Naive thymus-derived CD8-positive, alpha-beta T cell (primary cell): Measurements from ENCODE around the gene VKORC1. TPM values are rescaled to one million over a fixed set of nuclear protein-coding genes. Genes with fewer than 3 reads are reported as not detected.

Experiments
- ATAC-seq, 2 donors: fragments of 150-1000 bp; cut with Tn5 transposase in 1 of 2; sonication (Bioruptor Pico), chemical (Tn5 transposase) in 1 of 2; 1 replicate in 1 of 2; 2 replicates in 1 of 2; pipeline ENCODE4 v1.10.0; 2021; ENCODE audit warnings: mild to moderate bottlenecking in 2 of 2, moderate library complexity in 2 of 2
- POLR2A ChIA-PET: fragments of 350-600 bp; sonication (Branson Sonifier 250); formaldehyde crosslinking; loops from one replicate; lab custom pipeline; 2021; ENCODE audit warnings: antibody characterized with exemption; lab: Charles Lee
- DNase-seq, 10 donors: peaks; one replicate each; pipeline versions ENCODE4 v3.0.0 to v3.0.0-alpha.2; 2020 to 2022
- H3K27ac Mint-ChIP-seq, 10 donors: one replicate each; pipeline ENCODE4 v1.8.0; 2020 to 2022; ENCODE audit warnings: mild to moderate bottlenecking in 10 of 10, mixed read lengths in 10 of 10, moderate library complexity in 4 of 10, inconsistent platforms in 1 of 10
- H3K27me3 Mint-ChIP-seq, 5 donors: one replicate each; pipeline ENCODE4 v1.8.0; 2021 to 2022; ENCODE audit warnings: mixed read lengths in 5 of 5
- H3K36me3 Mint-ChIP-seq, 3 donors: one replicate each; pipeline ENCODE4 v1.8.0; 2020 to 2022; ENCODE audit warnings: mixed read lengths in 3 of 3, mild to moderate bottlenecking in 2 of 3, inconsistent platforms in 1 of 3
- H3K4me1 Mint-ChIP-seq, 4 donors: one replicate each; pipeline ENCODE4 v1.8.0; 2021 to 2022; ENCODE audit warnings: mixed read lengths in 4 of 4
- H3K4me3 Mint-ChIP-seq, 10 donors: one replicate each; pipeline ENCODE4 v1.8.0; 2020 to 2022; ENCODE audit warnings: mild to moderate bottlenecking in 10 of 10, mixed read lengths in 10 of 10, moderate library complexity in 6 of 10, inconsistent platforms in 1 of 10
- H3K9me3 Mint-ChIP-seq, 9 donors: one replicate each; pipeline ENCODE4 v1.8.0; 2020 to 2022; ENCODE audit warnings: mixed read lengths in 9 of 9, mild to moderate bottlenecking in 3 of 9, inconsistent platforms in 1 of 9, moderate library complexity in 1 of 9
- polyA plus RNA-seq, 3 donors: library from polyadenylated mRNA; unstranded; fragments of 300-500 nt; fragmentation: Illumina TruSeq; gene quantifications; one replicate each; pipeline ENCODE4 v1.2.3, GENCODE V29; 2021
- total RNA-seq, 8 experiments: library from RNA in 2 of 8; stranded (reverse) in 2 of 8; gene quantifications; one replicate each; pipeline ENCODE4 v1.2.3 and lab custom pipeline; 2021 to 2026

VKORC1 gene
- total and polyA plus RNA-seq, 5 experiments from 2014 or later, result 42.0 to 109 (median 98.2) TPM

- no peak for ATAC-seq
- DNase-seq, result no peak
- H3K9me3 Mint-ChIP-seq, result peaks cover 0 to 3% (median 0%) of the 10 kb centered on the region in 9 donors
- H3K27me3 Mint-ChIP-seq, result no peaks in the 10 kb centered on the region
- POLR2A ChIA-PET, result interaction anchor here (1.2 to 1.3 kb wide), 2 partner anchors 80 to 115 kb away, joined by 4 to 5 read pairs; no protein-coding TSS in a partner anchor
- no peak overlapping the region for H3K4me3 Mint-ChIP-seq
- H3K27ac Mint-ChIP-seq, result no peak overlapping the region
- peaks cover 5 to 14% (median 10%) of the 10 kb centered on the region in 4 donors for H3K4me1 Mint-ChIP-seq
- no peaks in the 10 kb centered on the region for H3K36me3 Mint-ChIP-seq
Measured at GRCh38 chr16:31099860-31100638, 5.5 kb upstream of the VKORC1 start.

GRCh38 chr16:31094088-31094423, 541 bp downstream of the VKORC1 start:
- Mint-ChIP-seq H3K27ac (peak overlapping the region; percentile 63 to 96 (median 92)), H3K4me3 (peak overlapping the region; percentile 89 to 98 (median 92)), H3K4me1 (peaks cover 13 to 36% (median 32%) of the 10 kb centered on the region in 4 donors), H3K36me3 (peaks cover 0 to 15% (median 2%) of the 10 kb centered on the region in 3 donors), H3K9me3 (no peaks in the 10 kb centered on the region), H3K27me3 (no peaks in the 10 kb centered on the region)
- DNase-seq (no peak), ATAC-seq (no peak)
- POLR2A ChIA-PET, result interaction anchor here (0.7 to 4.8 kb wide), 7 partner anchors 20 to 238 kb away, joined by 3 to 26 read pairs (median 3); partner anchors contain the start of genes FUS, KAT8, ZNF646 and ZNF668

GRCh38 chr16:31093132-31093703, 1.4 kb downstream of the VKORC1 start:
- H3K27me3 Mint-ChIP-seq, result no peaks in the 10 kb centered on the region
- peaks cover 13 to 36% (median 32%) of the 10 kb centered on the region in 4 donors for H3K4me1 Mint-ChIP-seq
- DNase-seq (no peak), ATAC-seq (no peak)
- H3K27ac Mint-ChIP-seq, result peak overlapping the region in 4 of 10 donors; percentile 11 to 76 (median 54)
- peak overlapping the region; percentile 41 to 92 (median 60) for H3K4me3 Mint-ChIP-seq
- H3K9me3 Mint-ChIP-seq, result no peaks in the 10 kb centered on the region
- POLR2A ChIA-PET, result interaction anchor here (0.9 to 4.8 kb wide), 7 partner anchors 19 to 87 kb away, joined by 3 to 26 read pairs (median 5); partner anchors contain the start of genes FUS, KAT8, ZNF646 and ZNF668
- H3K36me3 Mint-ChIP-seq, result peaks cover 0 to 15% (median 2%) of the 10 kb centered on the region in 3 donors

- H3K27ac Mint-ChIP-seq, result peak overlapping the region in 6 of 10 donors; percentile 11 to 75 (median 50)
- POLR2A ChIA-PET, result interaction anchor here (0.9 to 4.8 kb wide), 5 partner anchors 18 to 88 kb away, joined by 3 to 26 read pairs (median 5); partner anchors contain the start of genes FUS, KAT8, ZNF646 and ZNF668
- ATAC-seq, result no peak
Measured at GRCh38 chr16:31092330-31092729, 2.3 kb downstream of the VKORC1 start.

GRCh38 chr16:31090540-31090939, 4.1 kb downstream of the VKORC1 start:
- peaks cover 13 to 30% (median 23%) of the 10 kb centered on the region in 4 donors for H3K4me1 Mint-ChIP-seq
- H3K9me3 Mint-ChIP-seq, result no peaks in the 10 kb centered on the region
- H3K27ac Mint-ChIP-seq, result peak overlapping the region in 2 of 10 donors; percentile 34 to 57
- H3K4me3 Mint-ChIP-seq, result no peak overlapping the region
- ATAC-seq (no peak), DNase-seq (no peak)
- peaks cover 0 to 20% (median 2%) of the 10 kb centered on the region in 3 donors for H3K36me3 Mint-ChIP-seq
- H3K27me3 Mint-ChIP-seq, result no peaks in the 10 kb centered on the region
- POLR2A ChIA-PET, result interaction anchor here (0.6 to 1.1 kb wide), 2 partner anchors 17 to 1284 kb away, joined by 3 to 4 read pairs; partner anchors contain the start of gene ZNF668

More at GRCh38 chr16:31092330-31092729, 2.3 kb downstream of the VKORC1 start:
- peaks cover 0 to 15% (median 2%) of the 10 kb centered on the region in 3 donors for H3K36me3 Mint-ChIP-seq
- H3K4me1 Mint-ChIP-seq, result peaks cover 13 to 36% (median 32%) of the 10 kb centered on the region in 4 donors
- H3K9me3 Mint-ChIP-seq, result no peaks in the 10 kb centered on the region
- no peaks in the 10 kb centered on the region for H3K27me3 Mint-ChIP-seq
- DNase-seq, result no peak
- H3K4me3 Mint-ChIP-seq, result peak overlapping the region in 7 of 10 donors; percentile 11 to 92 (median 57)

- Mint-ChIP-seq H3K27ac (peak overlapping the region in 3 of 10 donors; percentile 16 to 82 (median 67)), H3K4me3 (no peak overlapping the region), H3K9me3 (no peaks in the 10 kb centered on the region), H3K36me3 (peaks cover 0 to 24% (median 2%) of the 10 kb centered on the region in 3 donors), H3K4me1 (peaks cover 11 to 24% (median 14%) of the 10 kb centered on the region in 4 donors), H3K27me3 (no peaks in the 10 kb centered on the region)
- DNase-seq (no peak), ATAC-seq (no peak)
- POLR2A ChIA-PET, result no interaction called here
Measured at GRCh38 chr16:31089199-31089598, 5.4 kb downstream of the VKORC1 start.

- H3K27ac Mint-ChIP-seq, result peak within 1 kb of the TSS in 6 of 10 donors; percentile 15 to 82 (median 59)
- POLR2A ChIA-PET, result interaction anchor here (1.7 kb wide), 1 partner anchor 15 kb away, joined by 6 read pairs; the partner anchor contains the start of genes ZNF646 and ZNF668
- peaks cover 5 to 19% (median 8%) of the 10 kb centered on the region in 4 donors for H3K4me1 Mint-ChIP-seq
- H3K36me3 Mint-ChIP-seq, result peaks cover 0 to 25% (median 2%) of the 10 kb centered on the region in 3 donors
- H3K9me3 Mint-ChIP-seq, result no peaks in the 10 kb centered on the region
- no peak within 1 kb of the TSS for H3K4me3 Mint-ChIP-seq
- DNase-seq (no peak), ATAC-seq (no peak)
- no peaks in the 10 kb centered on the region for H3K27me3 Mint-ChIP-seq
Measured at GRCh38 chr16:31088459-31089183, 6.0 kb downstream of the VKORC1 start, which contains the start of gene PRSS53. TSS of gene PRSS53 (minus strand) at chr16:31088943. CDS start at chr16:31088809, 134 bp downstream.

- Mint-ChIP-seq H3K27ac (peak overlapping the region in 2 of 10 donors; percentile 51 to 75), H3K9me3 (no peaks in the 10 kb centered on the region), H3K27me3 (no peaks in the 10 kb centered on the region), H3K4me3 (no peak overlapping the region), H3K36me3 (peaks cover 0 to 30% (median 2%) of the 10 kb centered on the region in 3 donors), H3K4me1 (peaks cover 0 to 19% (median 7%) of the 10 kb centered on the region in 4 donors)
- ATAC-seq (no peak), DNase-seq (no peak)
- POLR2A ChIA-PET, result interaction anchor here (1.7 kb wide), 1 partner anchor 15 kb away, joined by 6 read pairs; the partner anchor contains the start of genes ZNF646 and ZNF668
Measured at GRCh38 chr16:31087971-31088370, 6.6 kb downstream of the VKORC1 start.

GRCh38 chr16:31087481-31087880, 7.1 kb downstream of the VKORC1 start:
- H3K4me3 Mint-ChIP-seq, result no peak overlapping the region
- peaks cover 1 to 16% (median 5%) of the 10 kb centered on the region in 4 donors for H3K4me1 Mint-ChIP-seq
- POLR2A ChIA-PET, result interaction anchor here (1.7 kb wide), 1 partner anchor 14 kb away, joined by 6 read pairs; the partner anchor contains the start of genes ZNF646 and ZNF668
- DNase-seq (no peak), ATAC-seq (no peak)
- peaks cover 0 to 32% (median under 1%) of the 10 kb centered on the region in 3 donors for H3K36me3 Mint-ChIP-seq
- H3K27ac Mint-ChIP-seq, result peak overlapping the region in 1 of 10 donors; percentile 3
- no peaks in the 10 kb centered on the region for H3K9me3 Mint-ChIP-seq
- no peaks in the 10 kb centered on the region for H3K27me3 Mint-ChIP-seq

GRCh38 chr16:31086629-31086906, 8.0 kb downstream of the VKORC1 start:
- POLR2A ChIA-PET, result no interaction called here
- Mint-ChIP-seq H3K4me3 (no peak overlapping the region), H3K4me1 (peaks cover 5 to 22% (median 10%) of the 10 kb centered on the region in 4 donors), H3K36me3 (peaks cover 0 to 37% (median 0%) of the 10 kb centered on the region in 3 donors), H3K9me3 (no peaks in the 10 kb centered on the region), H3K27me3 (no peaks in the 10 kb centered on the region), H3K27ac (no peak overlapping the region)
- ATAC-seq (no peak), DNase-seq (no peak)

- Mint-ChIP-seq H3K36me3 (peaks cover 0 to 37% (median 0%) of the 10 kb centered on the region in 3 donors), H3K4me3 (no peak overlapping the region), H3K9me3 (no peaks in the 10 kb centered on the region), H3K27me3 (no peaks in the 10 kb centered on the region), H3K27ac (peak overlapping the region in 4 of 10 donors; percentile 24 to 64 (median 54)), H3K4me1 (peaks cover 6 to 22% (median 11%) of the 10 kb centered on the region in 4 donors)
- POLR2A ChIA-PET, result interaction anchor here (0.6 kb wide), 1 partner anchor 17 kb away, joined by 3 read pairs; no protein-coding TSS in a partner anchor
- no peak for DNase-seq
- no peak for ATAC-seq
Measured at GRCh38 chr16:31085873-31086628, 8.5 kb downstream of the VKORC1 start.
